Measurements from ENCODE around the gene MED15. TPM values are rescaled to one million over a fixed set of nuclear protein-coding genes. Genes with fewer than 3 reads are reported as not detected.

The MED15 gene
- total RNA-seq, 1 experiment from 2014 or later: 17.2 TPM

GRCh38 chr22:20553947-20554741 lies 46.7 kb downstream of the MED15 start:
- no peak overlapping the region for H3K4me3 ChIP-seq
- peaks cover 95% of the 10 kb centered on the region for H3K36me3 ChIP-seq
- no peaks in the 10 kb centered on the region for H3K27me3 ChIP-seq

GRCh38 chr22:20554824-20555223 lies 47.4 kb downstream of the MED15 start:
- Histone ChIP-seq H3K4me3 (no peak overlapping the region), H3K27me3 (no peaks in the 10 kb centered on the region), H3K36me3 (peaks cover 97% of the 10 kb centered on the region), H3K9me3 (no peaks in the 10 kb centered on the region)
- DNase-seq: no peak

More at GRCh38 chr22:20553947-20554741, 46.7 kb downstream of the MED15 start:
- no peaks in the 10 kb centered on the region for H3K9me3 ChIP-seq
- DNase-seq: no peak

GRCh38 chr22:20558534-20558933 lies 51.1 kb downstream of the MED15 start:
- H3K9me3 ChIP-seq: no peaks in the 10 kb centered on the region
- H3K4me3 ChIP-seq: no peak overlapping the region
- DNase-seq: no peak
- no peaks in the 10 kb centered on the region for H3K27me3 ChIP-seq
- H3K36me3 ChIP-seq: peaks cover 96% of the 10 kb centered on the region

GRCh38 chr22:20559174-20559760 lies 51.9 kb downstream of the MED15 start:
- peaks cover 95% of the 10 kb centered on the region for H3K36me3 ChIP-seq
- H3K27me3 ChIP-seq: no peaks in the 10 kb centered on the region
- DNase-seq: no peak

GRCh38 chr22:20560716-20561115 lies 53.3 kb downstream of the MED15 start:
- H3K9me3 ChIP-seq: no peaks in the 10 kb centered on the region

More at GRCh38 chr22:20559174-20559760, 51.9 kb downstream of the MED15 start:
- H3K9me3 ChIP-seq: no peaks in the 10 kb centered on the region
- H3K4me3 ChIP-seq: no peak overlapping the region

GRCh38 chr22:20561882-20562281 lies 54.5 kb downstream of the MED15 start:
- no peak for DNase-seq
- Histone ChIP-seq H3K36me3 (peaks cover 93% of the 10 kb centered on the region), H3K9me3 (no peaks in the 10 kb centered on the region), H3K4me3 (no peak overlapping the region), H3K27me3 (no peaks in the 10 kb centered on the region)

More at GRCh38 chr22:20560716-20561115, 53.3 kb downstream of the MED15 start:
- Histone ChIP-seq H3K27me3 (no peaks in the 10 kb centered on the region), H3K36me3 (peaks cover 95% of the 10 kb centered on the region), H3K4me3 (no peak overlapping the region)
- DNase-seq: no peak

GRCh38 chr22:20562607-20563465 lies 55.4 kb downstream of the MED15 start:
- Histone ChIP-seq H3K36me3 (peaks cover 91% of the 10 kb centered on the region), H3K4me3 (no peak overlapping the region), H3K9me3 (no peaks in the 10 kb centered on the region), H3K27me3 (no peaks in the 10 kb centered on the region)
- DNase-seq: no peak

- H3K4me3 ChIP-seq: no peak overlapping the region
- H3K36me3 ChIP-seq: peaks cover 91% of the 10 kb centered on the region
- no peak for DNase-seq
- no peaks in the 10 kb centered on the region for H3K27me3 ChIP-seq
- H3K9me3 ChIP-seq: no peaks in the 10 kb centered on the region
Observed at GRCh38 chr22:20563466-20563906, 56.1 kb downstream of the MED15 start.

GRCh38 chr22:20563941-20564371 lies 56.5 kb downstream of the MED15 start:
- Histone ChIP-seq H3K36me3 (peaks cover 91% of the 10 kb centered on the region), H3K4me3 (no peak overlapping the region), H3K27me3 (no peaks in the 10 kb centered on the region), H3K9me3 (no peaks in the 10 kb centered on the region)
- no peak for DNase-seq

- H3K9me3 ChIP-seq: no peaks in the 10 kb centered on the region
- peaks cover 91% of the 10 kb centered on the region for H3K36me3 ChIP-seq
- H3K4me3 ChIP-seq: no peak overlapping the region
- H3K27me3 ChIP-seq: no peaks in the 10 kb centered on the region
- DNase-seq: no peak
Observed at GRCh38 chr22:20565079-20565734, 57.8 kb downstream of the MED15 start.

- DNase-seq: no peak
- no peaks in the 10 kb centered on the region for H3K27me3 ChIP-seq
- peaks cover 87% of the 10 kb centered on the region for H3K36me3 ChIP-seq
Observed at GRCh38 chr22:20565761-20566160, 58.4 kb downstream of the MED15 start.

GRCh38 chr22:20566420-20567260 lies 59.2 kb downstream of the MED15 start:
- Histone ChIP-seq H3K4me3 (no peak overlapping the region), H3K9me3 (no peaks in the 10 kb centered on the region), H3K36me3 (peaks cover 89% of the 10 kb centered on the region), H3K27me3 (no peaks in the 10 kb centered on the region)
- DNase-seq: peak; percentile 91

More at GRCh38 chr22:20565761-20566160, 58.4 kb downstream of the MED15 start:
- H3K9me3 ChIP-seq: no peaks in the 10 kb centered on the region
- H3K4me3 ChIP-seq: no peak overlapping the region

- Histone ChIP-seq H3K27me3 (no peaks in the 10 kb centered on the region), H3K4me3 (no peak overlapping the region), H3K9me3 (no peaks in the 10 kb centered on the region), H3K36me3 (peaks cover 89% of the 10 kb centered on the region)
- peak; percentile 50 for DNase-seq
Observed at GRCh38 chr22:20567371-20567847, 60.0 kb downstream of the MED15 start.

GRCh38 chr22:20567993-20568417 lies 60.6 kb downstream of the MED15 start:
- no peaks in the 10 kb centered on the region for H3K27me3 ChIP-seq
- H3K36me3 ChIP-seq: peaks cover 89% of the 10 kb centered on the region
- peak; percentile 47 for DNase-seq
- H3K4me3 ChIP-seq: no peak overlapping the region
- no peaks in the 10 kb centered on the region for H3K9me3 ChIP-seq

GRCh38 chr22:20568502-20569058 lies 61.2 kb downstream of the MED15 start:
- peaks cover 89% of the 10 kb centered on the region for H3K36me3 ChIP-seq
- H3K9me3 ChIP-seq: no peaks in the 10 kb centered on the region
- no peak overlapping the region for H3K4me3 ChIP-seq
- no peaks in the 10 kb centered on the region for H3K27me3 ChIP-seq
- no peak for DNase-seq
